Esophagus squamous epithelium (tissue), 4 donors: Measurements from ENCODE around the gene UGT1A8.

Experiments
- CTCF ChIP-seq, 6 experiments: fragments of 450-650 bp in 4 of 6; fragments of 200-600 bp in 2 of 6; sonication (generic) in 2 of 6; IDR thresholded peaks; one replicate each; pipeline ENCODE4 v1.5.1; 2016 to 2019; ENCODE audit warnings: antibody characterized with exemption in 6 of 6, mild to moderate bottlenecking in 4 of 6, moderate library complexity in 4 of 6
- POLR2A ChIP-seq, 4 donors: fragments of 450-650 bp; IDR thresholded peaks; one replicate each; pipeline ENCODE4 v1.6.1; 2017; ENCODE audit warnings: antibody characterized with exemption in 4 of 4, mild to moderate bottlenecking in 4 of 4, moderate library complexity in 3 of 4

- TF ChIP-seq CTCF (IDR thresholded peaks at IDR 0.05), result no peak
- no peak for TF ChIP-seq POLR2A (IDR thresholded peaks at IDR 0.05)
These were observed 10.0 kb downstream of the UGT1A8 start for GRCh38 chr2:233627331-233628025.
